ENCODE data around the gene RAG1. TPM values are rescaled to one million over a fixed set of nuclear protein-coding genes. Genes with fewer than 3 reads are reported as not detected.

The RAG1 gene
- total RNA-seq, 1 donor from 2014 or later, result 0.91 TPM

DNA sequence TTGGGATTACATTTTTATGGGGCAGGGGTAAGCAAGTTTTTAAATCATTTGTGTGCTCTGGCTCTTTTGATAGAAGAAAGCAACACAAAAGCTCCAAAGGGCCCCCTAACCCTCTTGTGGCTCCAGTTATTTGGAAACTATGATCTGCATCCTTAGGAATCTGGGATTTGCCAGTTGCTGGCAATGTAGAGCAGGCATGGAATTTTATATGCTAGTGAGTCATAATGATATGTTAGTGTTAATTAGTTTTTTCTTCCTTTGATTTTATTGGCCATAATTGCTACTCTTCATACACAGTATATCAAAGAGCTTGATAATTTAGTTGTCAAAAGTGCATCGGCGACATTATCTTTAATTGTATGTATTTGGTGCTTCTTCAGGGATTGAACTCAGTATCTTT is 10.1 kb downstream of the RAG1 start:
- TF ChIP-seq, protein P1, sequence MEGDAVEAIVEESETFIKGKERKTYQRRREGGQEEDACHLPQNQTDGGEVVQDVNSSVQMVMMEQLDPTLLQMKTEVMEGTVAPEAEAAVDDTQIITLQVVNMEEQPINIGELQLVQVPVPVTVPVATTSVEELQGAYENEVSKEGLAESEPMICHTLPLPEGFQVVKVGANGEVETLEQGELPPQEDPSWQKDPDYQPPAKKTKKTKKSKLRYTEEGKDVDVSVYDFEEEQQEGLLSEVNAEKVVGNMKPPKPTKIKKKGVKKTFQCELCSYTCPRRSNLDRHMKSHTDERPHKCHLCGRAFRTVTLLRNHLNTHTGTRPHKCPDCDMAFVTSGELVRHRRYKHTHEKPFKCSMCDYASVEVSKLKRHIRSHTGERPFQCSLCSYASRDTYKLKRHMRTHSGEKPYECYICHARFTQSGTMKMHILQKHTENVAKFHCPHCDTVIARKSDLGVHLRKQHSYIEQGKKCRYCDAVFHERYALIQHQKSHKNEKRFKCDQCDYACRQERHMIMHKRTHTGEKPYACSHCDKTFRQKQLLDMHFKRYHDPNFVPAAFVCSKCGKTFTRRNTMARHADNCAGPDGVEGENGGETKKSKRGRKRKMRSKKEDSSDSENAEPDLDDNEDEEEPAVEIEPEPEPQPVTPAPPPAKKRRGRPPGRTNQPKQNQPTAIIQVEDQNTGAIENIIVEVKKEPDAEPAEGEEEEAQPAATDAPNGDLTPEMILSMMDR (conservative IDR thresholded peaks at IDR 0.05), result no peak
- Mint-ChIP-seq H3K4me1 (no peaks in the 10 kb centered on the region), H3K27me3 (ENCODE audit: low read depth) (peaks cover 42% of the 10 kb centered on the region), H3K4me3 (no peak overlapping the region), H3K27ac (ENCODE audit: unreplicated experiment) (no peak overlapping the region), H3K36me3 (ENCODE audit: low read depth) (peaks cover 4% of the 10 kb centered on the region), H3K9me3 (peaks cover 11% of the 10 kb centered on the region)
- no peak for DNase-seq (ENCODE audit: low read depth, low spot score)

DNA sequence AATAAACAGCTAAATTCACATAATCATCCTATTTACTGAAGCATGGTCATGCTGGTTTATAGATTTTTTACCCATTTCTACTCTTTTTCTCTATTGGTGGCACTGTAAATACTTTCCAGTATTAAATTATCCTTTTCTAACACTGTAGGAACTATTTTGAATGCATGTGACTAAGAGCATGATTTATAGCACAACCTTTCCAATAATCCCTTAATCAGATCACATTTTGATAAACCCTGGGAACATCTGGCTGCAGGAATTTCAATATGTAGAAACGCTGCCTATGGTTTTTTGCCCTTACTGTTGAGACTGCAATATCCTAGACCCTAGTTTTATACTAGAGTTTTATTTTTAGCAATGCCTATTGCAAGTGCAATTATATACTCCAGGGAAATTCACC is 10.7 kb downstream of the RAG1 start:
- peaks cover 4% of the 10 kb centered on the region for H3K36me3 Mint-ChIP-seq (ENCODE audit: low read depth)
- TF ChIP-seq, protein P1 (conservative IDR thresholded peaks at IDR 0.05), result no peak
- H3K9me3 Mint-ChIP-seq, result peaks cover 11% of the 10 kb centered on the region
- H3K27ac Mint-ChIP-seq (ENCODE audit: unreplicated experiment), result no peak overlapping the region
- H3K4me1 Mint-ChIP-seq, result no peaks in the 10 kb centered on the region
- no peak overlapping the region for H3K4me3 Mint-ChIP-seq
- H3K27me3 Mint-ChIP-seq (ENCODE audit: low read depth), result peaks cover 48% of the 10 kb centered on the region
- DNase-seq (ENCODE audit: low read depth, low spot score), result no peak

GRCh38 chr11:36581536-36581935 is 13.7 kb downstream of the RAG1 start:
- no peak for DNase-seq (ENCODE audit: low read depth, low spot score)
- TF ChIP-seq, protein P1 (conservative IDR thresholded peaks at IDR 0.05), result no peak
- Mint-ChIP-seq H3K9me3 (peaks cover 11% of the 10 kb centered on the region), H3K36me3 (ENCODE audit: low read depth) (peaks cover 4% of the 10 kb centered on the region), H3K27ac (ENCODE audit: unreplicated experiment) (no peak overlapping the region), H3K4me1 (no peaks in the 10 kb centered on the region), H3K27me3 (ENCODE audit: low read depth) (peaks cover 62% of the 10 kb centered on the region), H3K4me3 (no peak overlapping the region)

- H3K27me3 Mint-ChIP-seq (ENCODE audit: low read depth), result peaks cover 70% of the 10 kb centered on the region
Observed at GRCh38 chr11:36583667-36584066, 15.9 kb downstream of the RAG1 start.

GRCh38 chr11:36586543-36586942 is 18.7 kb downstream of the RAG1 start:
- no peak overlapping the region for H3K4me3 Mint-ChIP-seq

More at GRCh38 chr11:36583667-36584066, 15.9 kb downstream of the RAG1 start:
- peaks cover 11% of the 10 kb centered on the region for H3K9me3 Mint-ChIP-seq
- no peak for DNase-seq (ENCODE audit: low read depth, low spot score)
- H3K36me3 Mint-ChIP-seq (ENCODE audit: low read depth), result peaks cover 4% of the 10 kb centered on the region
- no peak overlapping the region for H3K27ac Mint-ChIP-seq (ENCODE audit: unreplicated experiment)
- no peak overlapping the region for H3K4me3 Mint-ChIP-seq
- TF ChIP-seq, protein P1 (conservative IDR thresholded peaks at IDR 0.05), result no peak
- H3K4me1 Mint-ChIP-seq, result no peaks in the 10 kb centered on the region

More at GRCh38 chr11:36586543-36586942, 18.7 kb downstream of the RAG1 start:
- H3K27me3 Mint-ChIP-seq (ENCODE audit: low read depth), result peaks cover 92% of the 10 kb centered on the region
- no peak overlapping the region for H3K27ac Mint-ChIP-seq (ENCODE audit: unreplicated experiment)
- H3K9me3 Mint-ChIP-seq, result peaks cover 6% of the 10 kb centered on the region
- DNase-seq (ENCODE audit: low read depth, low spot score), result no peak
- H3K36me3 Mint-ChIP-seq (ENCODE audit: low read depth), result no peaks in the 10 kb centered on the region
- H3K4me1 Mint-ChIP-seq, result no peaks in the 10 kb centered on the region
- TF ChIP-seq, protein P1 (conservative IDR thresholded peaks at IDR 0.05), result no peak
